ENCODE data around the gene ARAP3.
A peak's percentile ranks its signal among the peaks of the same experiment; 100 is the strongest.
"Not testable (repeated sequence)": the region's sequence is repeated elsewhere in the genome, so short reads cannot be mapped to it uniquely, and the experiment has no call there.

ARAP3 gene

GRCh38 chr5:141681695-141682641 lies at the start of gene ARAP3:
ARAP3 (minus strand) TSS chr5:141682230; CDS start chr5:141680486, 1,744 bp downstream.
- Histone ChIP-seq H3K9ac (ENCODE audit: low read length) (peak within 1 kb of the TSS; percentile 17), H3K27me3 (ENCODE audit: control insufficient read depth, insufficient read depth, low read length) (no peaks in the 10 kb centered on the region), H3K4me1 (ENCODE audit: control insufficient read depth, insufficient read depth, low read length) (peaks cover 3% of the 10 kb centered on the region), H3K36me3 (ENCODE audit: control insufficient read depth, insufficient read depth, low read length) (no peaks in the 10 kb centered on the region), H3K27ac (ENCODE audit: low read depth, low read length) (peak within 1 kb of the TSS; percentile 53), H3K4me3 (ENCODE audit: low read length) (peak within 1 kb of the TSS; percentile 58)

- Histone ChIP-seq H3K36me3 (ENCODE audit: control insufficient read depth, insufficient read depth, low read length) (no peaks in the 10 kb centered on the region), H3K27ac (ENCODE audit: low read depth, low read length) (no peak overlapping the region), H3K4me1 (ENCODE audit: control insufficient read depth, insufficient read depth, low read length) (no peaks in the 10 kb centered on the region), H3K9ac (ENCODE audit: low read length) (no peak overlapping the region), H3K27me3 (ENCODE audit: control insufficient read depth, insufficient read depth, low read length) (no peaks in the 10 kb centered on the region), H3K4me3 (ENCODE audit: low read length) (no peak overlapping the region)
These were observed 47.5 kb upstream of the ARAP3 start for GRCh38 chr5:141729387-141730006.

DNA sequence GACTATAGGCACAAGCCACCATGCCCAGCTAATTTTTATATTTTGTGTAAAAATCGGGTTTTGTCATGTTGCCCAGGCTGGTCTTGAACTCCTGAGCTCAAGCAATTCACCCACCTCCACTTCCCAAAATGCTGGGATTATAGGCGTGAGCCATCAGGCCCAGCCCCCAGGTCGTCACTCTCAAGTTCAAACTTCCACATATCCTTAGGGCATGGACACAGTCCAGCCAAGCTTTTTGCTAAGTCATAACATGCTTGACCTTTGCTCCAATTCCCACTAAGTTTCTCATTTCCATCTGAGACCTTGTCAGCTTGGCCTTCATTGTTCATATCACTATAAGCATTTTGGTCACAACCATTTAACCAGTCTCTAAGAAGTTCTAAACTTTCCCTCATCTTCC lies 43.9 kb upstream of the ARAP3 start:
- no peak overlapping the region for H3K27ac ChIP-seq (ENCODE audit: low read depth, low read length)
- H3K4me1 ChIP-seq (ENCODE audit: control insufficient read depth, insufficient read depth, low read length) = no peaks in the 10 kb centered on the region
- no peaks in the 10 kb centered on the region for H3K27me3 ChIP-seq (ENCODE audit: control insufficient read depth, insufficient read depth, low read length)

DNA sequence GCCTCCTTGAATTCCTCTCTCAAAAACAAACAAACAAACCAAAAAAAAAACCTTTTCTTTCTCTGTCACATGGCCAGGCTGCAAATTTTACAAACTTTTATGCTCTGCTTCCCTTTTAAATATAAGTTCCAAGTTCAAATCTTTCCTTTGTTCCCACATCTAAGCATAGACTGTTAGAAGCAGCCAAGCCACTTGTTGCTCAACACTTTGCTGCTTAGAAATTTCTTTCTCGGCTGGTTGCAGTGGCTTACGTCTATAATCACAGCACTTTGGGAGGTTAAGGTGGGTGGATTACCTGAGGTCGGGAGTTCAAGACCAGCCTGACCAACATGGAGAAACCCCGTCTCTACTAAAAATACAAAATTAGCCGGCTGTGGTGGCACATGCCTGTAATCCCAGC lies 43.1 kb upstream of the ARAP3 start:
- not testable (repeated sequence) for H3K9ac ChIP-seq (ENCODE audit: low read length); H3K36me3 ChIP-seq (ENCODE audit: control insufficient read depth, insufficient read depth, low read length); H3K27me3 ChIP-seq (ENCODE audit: control insufficient read depth, insufficient read depth, low read length); H3K27ac ChIP-seq (ENCODE audit: low read depth, low read length); H3K4me3 ChIP-seq (ENCODE audit: low read length); H3K4me1 ChIP-seq (ENCODE audit: control insufficient read depth, insufficient read depth, low read length)

More for the DNA sequence above, 43.9 kb upstream of the ARAP3 start:
- no peak overlapping the region for H3K4me3 ChIP-seq (ENCODE audit: low read length)
- no peak overlapping the region for H3K9ac ChIP-seq (ENCODE audit: low read length)
- H3K36me3 ChIP-seq (ENCODE audit: control insufficient read depth, insufficient read depth, low read length) = no peaks in the 10 kb centered on the region

- Histone ChIP-seq H3K4me3 (ENCODE audit: low read length) (no peak overlapping the region), H3K9ac (ENCODE audit: low read length) (no peak overlapping the region), H3K27me3 (ENCODE audit: control insufficient read depth, insufficient read depth, low read length) (no peaks in the 10 kb centered on the region), H3K36me3 (ENCODE audit: control insufficient read depth, insufficient read depth, low read length) (no peaks in the 10 kb centered on the region), H3K27ac (ENCODE audit: low read depth, low read length) (no peak overlapping the region), H3K4me1 (ENCODE audit: control insufficient read depth, insufficient read depth, low read length) (no peaks in the 10 kb centered on the region)
These were observed 40.2 kb upstream of the ARAP3 start for GRCh38 chr5:141722266-141722665.

DNA sequence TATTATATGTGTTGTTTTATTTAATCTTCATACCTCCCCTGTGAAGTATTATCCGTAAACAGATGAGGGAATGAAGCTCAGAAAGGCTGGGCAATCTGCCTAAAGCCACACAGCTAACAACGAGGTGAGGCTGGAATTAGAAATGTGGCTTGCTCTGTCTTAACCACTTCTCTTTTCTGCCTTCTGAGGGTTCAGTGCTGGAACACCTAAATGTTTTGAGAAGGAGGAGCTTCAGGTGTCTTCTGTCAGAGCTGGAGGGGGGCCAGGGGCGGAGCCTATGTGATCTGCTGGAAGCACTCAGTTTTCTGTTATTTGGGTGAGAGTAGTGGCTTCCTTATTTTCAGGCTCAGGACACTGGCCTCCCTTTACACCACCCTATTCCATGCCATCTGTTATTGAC lies 35.0 kb upstream of the ARAP3 start:
- H3K9ac ChIP-seq (ENCODE audit: low read length) = no peak overlapping the region
- H3K4me3 ChIP-seq (ENCODE audit: low read length) = no peak overlapping the region
- no peak overlapping the region for H3K27ac ChIP-seq (ENCODE audit: low read depth, low read length)
- H3K4me1 ChIP-seq (ENCODE audit: control insufficient read depth, insufficient read depth, low read length) = no peaks in the 10 kb centered on the region
- no peaks in the 10 kb centered on the region for H3K36me3 ChIP-seq (ENCODE audit: control insufficient read depth, insufficient read depth, low read length)
- H3K27me3 ChIP-seq (ENCODE audit: control insufficient read depth, insufficient read depth, low read length) = no peaks in the 10 kb centered on the region

- Histone ChIP-seq H3K9ac (ENCODE audit: low read length) (no peak overlapping the region), H3K27me3 (ENCODE audit: control insufficient read depth, insufficient read depth, low read length) (no peaks in the 10 kb centered on the region), H3K4me3 (ENCODE audit: low read length) (no peak overlapping the region), H3K4me1 (ENCODE audit: control insufficient read depth, insufficient read depth, low read length) (no peaks in the 10 kb centered on the region), H3K36me3 (ENCODE audit: control insufficient read depth, insufficient read depth, low read length) (no peaks in the 10 kb centered on the region), H3K27ac (ENCODE audit: low read depth, low read length) (no peak overlapping the region)
These were observed 34.4 kb upstream of the ARAP3 start for GRCh38 chr5:141716468-141716867.

- Histone ChIP-seq H3K9ac (ENCODE audit: low read length) (no peak overlapping the region), H3K27me3 (ENCODE audit: control insufficient read depth, insufficient read depth, low read length) (no peaks in the 10 kb centered on the region), H3K36me3 (ENCODE audit: control insufficient read depth, insufficient read depth, low read length) (no peaks in the 10 kb centered on the region), H3K4me3 (ENCODE audit: low read length) (no peak overlapping the region), H3K4me1 (ENCODE audit: control insufficient read depth, insufficient read depth, low read length) (no peaks in the 10 kb centered on the region), H3K27ac (ENCODE audit: low read depth, low read length) (no peak overlapping the region)
These were observed 34.0 kb upstream of the ARAP3 start for GRCh38 chr5:141716009-141716408.

- H3K4me1 ChIP-seq (ENCODE audit: control insufficient read depth, insufficient read depth, low read length) = no peaks in the 10 kb centered on the region
- no peaks in the 10 kb centered on the region for H3K27me3 ChIP-seq (ENCODE audit: control insufficient read depth, insufficient read depth, low read length)
- H3K9ac ChIP-seq (ENCODE audit: low read length) = no peak overlapping the region
- H3K36me3 ChIP-seq (ENCODE audit: control insufficient read depth, insufficient read depth, low read length) = no peaks in the 10 kb centered on the region
- H3K27ac ChIP-seq (ENCODE audit: low read depth, low read length) = no peak overlapping the region
- H3K4me3 ChIP-seq (ENCODE audit: low read length) = no peak overlapping the region
These were observed 33.4 kb upstream of the ARAP3 start for GRCh38 chr5:141715346-141715905.

- Histone ChIP-seq H3K4me1 (ENCODE audit: control insufficient read depth, insufficient read depth, low read length) (no peaks in the 10 kb centered on the region), H3K36me3 (ENCODE audit: control insufficient read depth, insufficient read depth, low read length) (no peaks in the 10 kb centered on the region), H3K27ac (ENCODE audit: low read depth, low read length) (no peak overlapping the region), H3K4me3 (ENCODE audit: low read length) (no peak overlapping the region), H3K27me3 (ENCODE audit: control insufficient read depth, insufficient read depth, low read length) (no peaks in the 10 kb centered on the region), H3K9ac (ENCODE audit: low read length) (no peak overlapping the region)
These were observed 32.7 kb upstream of the ARAP3 start for GRCh38 chr5:141714542-141715310.

DNA sequence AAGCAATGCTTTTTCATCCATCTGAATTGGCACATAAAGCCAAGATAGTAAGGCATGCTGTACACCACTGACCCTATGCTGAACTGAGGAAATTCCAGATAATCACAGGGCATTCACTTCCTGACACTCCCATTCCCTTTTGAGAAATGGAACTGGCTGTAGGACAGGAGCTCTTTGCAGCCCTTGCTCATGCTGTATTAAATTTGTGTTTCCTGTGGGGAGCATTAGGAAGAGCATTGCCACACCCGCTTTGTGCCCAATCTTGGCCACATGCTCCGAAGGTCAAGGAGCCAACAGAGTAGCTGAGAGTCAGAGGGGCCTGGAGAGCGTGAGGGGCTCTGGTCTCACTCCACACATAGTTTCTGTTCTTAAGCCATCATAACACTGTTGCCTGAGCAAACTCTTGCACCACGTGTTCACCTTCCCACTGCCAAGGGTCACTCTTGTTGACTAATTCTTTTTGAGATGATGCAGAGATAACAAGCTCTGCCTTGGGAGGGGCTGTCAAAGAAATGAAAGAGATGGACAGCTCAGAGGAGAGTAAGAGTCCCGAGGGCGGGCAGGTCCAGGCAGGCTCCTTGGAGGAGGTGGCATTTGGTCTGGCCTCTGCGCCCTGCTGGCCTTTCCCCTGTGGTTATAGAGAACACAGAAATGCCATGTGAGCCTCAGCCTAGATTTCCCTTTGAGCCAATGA lies 31.7 kb upstream of the ARAP3 start:
- Histone ChIP-seq H3K9ac (ENCODE audit: low read length) (no peak overlapping the region), H3K27ac (ENCODE audit: low read depth, low read length) (no peak overlapping the region), H3K27me3 (ENCODE audit: control insufficient read depth, insufficient read depth, low read length) (no peaks in the 10 kb centered on the region)

More for the DNA sequence above, 31.7 kb upstream of the ARAP3 start:
- Histone ChIP-seq H3K36me3 (ENCODE audit: control insufficient read depth, insufficient read depth, low read length) (no peaks in the 10 kb centered on the region), H3K4me1 (ENCODE audit: control insufficient read depth, insufficient read depth, low read length) (no peaks in the 10 kb centered on the region), H3K4me3 (ENCODE audit: low read length) (no peak overlapping the region)

Measured in rectal smooth muscle tissue (tissue), 1 donor.